PFSK-1 (cell line): ENCODE data around the gene OPA1.

Experiments used
- POLR2AphosphoS5 ChIP-seq: IDR thresholded peaks from 2 replicates; pipeline ENCODE4 v1.6.1; 2012; ENCODE audit warnings: low read depth, mild to moderate bottlenecking, control low read depth, low read length, moderate library complexity
- REST ChIP-seq, 2 experiments: IDR thresholded peaks; 2 replicates each; pipeline versions ENCODE4 v1.6.1 to v1.8.0; 2011 to 2012; ENCODE audit warnings: low read depth in 2 of 2, low read length in 2 of 2, control low read depth in 1 of 2, inconsistent platforms in 1 of 2, mild to moderate bottlenecking in 1 of 2, moderate library complexity in 1 of 2; ENCODE audit not compliant: insufficient read depth in 1 of 2
- TAF1 ChIP-seq: IDR thresholded peaks from 2 replicates; pipeline ENCODE4 v1.6.1; 2012; ENCODE audit warnings: low read length, control low read depth, borderline replicate concordance; ENCODE audit not compliant: insufficient read depth

GRCh38 chr3:193553586-193553985, 39.4 kb upstream of the OPA1 start:
- no peak for TF ChIP-seq REST (IDR thresholded peaks at IDR 0.05; ENCODE audit: insufficient read depth in 1 of 2, low read depth in 2 of 2, low read length in 2 of 2)
- TF ChIP-seq POLR2AphosphoS5 = no peak
- no peak for TF ChIP-seq TAF1
